Measurements from ENCODE around the gene ARRB1. TPM values are rescaled to one million over a fixed set of nuclear protein-coding genes. Genes with fewer than 3 reads are reported as not detected.

Gene ARRB1
- total RNA-seq, 1 experiment from 2014 or later = 219 TPM

DNA sequence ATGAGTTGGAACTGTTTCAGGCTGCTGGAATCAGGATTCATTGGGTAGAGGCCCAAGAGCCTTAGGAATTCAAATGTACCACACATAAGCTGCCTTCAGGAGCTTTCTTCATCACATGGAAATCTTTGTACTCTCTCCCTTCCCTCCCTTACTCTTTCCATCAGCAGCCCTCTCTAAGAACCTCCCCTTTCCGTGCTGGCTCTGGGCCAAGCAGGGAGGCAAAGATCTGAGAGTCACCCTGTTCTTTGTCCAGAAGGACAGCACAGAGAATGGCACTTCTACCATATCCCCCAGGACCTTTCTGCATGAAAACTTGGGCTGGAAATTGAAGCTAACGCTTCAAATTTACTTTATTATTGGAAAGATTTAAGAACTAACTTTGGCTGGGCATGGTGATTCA lies 131.6 kb downstream of the ARRB1 start:
- in situ Hi-C loops (cut with HindIII; ENCODE audit: low pct_unique_long_range_greater_than_20kb, low sequenced_read_pairs) = loop anchor here (25.0 kb wide), 2 partner anchors 108 to 308 kb away; no protein-coding TSS in a partner anchor
- BruUV-seq (replicated peaks) = no TSS peak

DNA sequence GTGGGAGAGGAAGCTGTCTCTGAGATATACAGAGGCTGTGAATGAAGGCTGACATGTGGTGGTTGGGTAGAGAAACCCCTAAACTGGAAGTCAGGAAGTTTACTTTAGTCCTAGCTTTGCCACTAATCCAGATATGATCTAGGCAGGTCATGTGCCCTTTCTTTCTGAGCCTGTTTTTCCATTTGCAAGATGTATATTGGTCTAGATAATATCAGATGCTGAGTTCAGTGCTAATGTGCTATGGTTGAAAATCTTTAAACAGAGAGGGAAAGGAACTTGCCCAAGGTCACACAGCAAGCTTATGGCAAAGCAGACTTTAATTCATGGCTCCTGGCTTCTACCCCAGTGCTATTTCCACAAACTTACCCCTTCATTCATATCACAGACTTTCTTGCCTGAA lies 136.6 kb downstream of the ARRB1 start:
- POLR2A ChIA-PET = no interaction called here
- in situ Hi-C loops (cut with HindIII; ENCODE audit: low pct_unique_long_range_greater_than_20kb, low sequenced_read_pairs) = loop anchor here (25.0 kb wide), 2 partner anchors 103 to 303 kb away; no protein-coding TSS in a partner anchor
- BruUV-seq (replicated peaks) = no TSS peak

More for the DNA sequence above, 131.6 kb downstream of the ARRB1 start:
- Histone ChIP-seq H3K27me3 (ENCODE audit: control insufficient read depth, insufficient read depth, low read length) (no peaks in the 10 kb centered on the region), H3K4me3 (ENCODE audit: low read depth in 2 of 2, low read length in 2 of 2) (no peak overlapping the region), H3K4me1 (ENCODE audit: control insufficient read depth, insufficient read depth, low read length) (no peaks in the 10 kb centered on the region), H3K36me3 (ENCODE audit: control insufficient read depth, insufficient read depth, low read length) (no peaks in the 10 kb centered on the region), H3K9me3 (ENCODE audit: control insufficient read depth, insufficient read depth, low read depth, low read length) (no peaks in the 10 kb centered on the region), H3K27ac (ENCODE audit: low read length) (no peak overlapping the region)
- DNase-seq (ENCODE audit: low read depth, low spot score) = no peak
- TF ChIP-seq, protein P1, sequence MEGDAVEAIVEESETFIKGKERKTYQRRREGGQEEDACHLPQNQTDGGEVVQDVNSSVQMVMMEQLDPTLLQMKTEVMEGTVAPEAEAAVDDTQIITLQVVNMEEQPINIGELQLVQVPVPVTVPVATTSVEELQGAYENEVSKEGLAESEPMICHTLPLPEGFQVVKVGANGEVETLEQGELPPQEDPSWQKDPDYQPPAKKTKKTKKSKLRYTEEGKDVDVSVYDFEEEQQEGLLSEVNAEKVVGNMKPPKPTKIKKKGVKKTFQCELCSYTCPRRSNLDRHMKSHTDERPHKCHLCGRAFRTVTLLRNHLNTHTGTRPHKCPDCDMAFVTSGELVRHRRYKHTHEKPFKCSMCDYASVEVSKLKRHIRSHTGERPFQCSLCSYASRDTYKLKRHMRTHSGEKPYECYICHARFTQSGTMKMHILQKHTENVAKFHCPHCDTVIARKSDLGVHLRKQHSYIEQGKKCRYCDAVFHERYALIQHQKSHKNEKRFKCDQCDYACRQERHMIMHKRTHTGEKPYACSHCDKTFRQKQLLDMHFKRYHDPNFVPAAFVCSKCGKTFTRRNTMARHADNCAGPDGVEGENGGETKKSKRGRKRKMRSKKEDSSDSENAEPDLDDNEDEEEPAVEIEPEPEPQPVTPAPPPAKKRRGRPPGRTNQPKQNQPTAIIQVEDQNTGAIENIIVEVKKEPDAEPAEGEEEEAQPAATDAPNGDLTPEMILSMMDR (IDR thresholded peaks at IDR 0.05) = no peak
- TF ChIP-seq, protein P2, sequence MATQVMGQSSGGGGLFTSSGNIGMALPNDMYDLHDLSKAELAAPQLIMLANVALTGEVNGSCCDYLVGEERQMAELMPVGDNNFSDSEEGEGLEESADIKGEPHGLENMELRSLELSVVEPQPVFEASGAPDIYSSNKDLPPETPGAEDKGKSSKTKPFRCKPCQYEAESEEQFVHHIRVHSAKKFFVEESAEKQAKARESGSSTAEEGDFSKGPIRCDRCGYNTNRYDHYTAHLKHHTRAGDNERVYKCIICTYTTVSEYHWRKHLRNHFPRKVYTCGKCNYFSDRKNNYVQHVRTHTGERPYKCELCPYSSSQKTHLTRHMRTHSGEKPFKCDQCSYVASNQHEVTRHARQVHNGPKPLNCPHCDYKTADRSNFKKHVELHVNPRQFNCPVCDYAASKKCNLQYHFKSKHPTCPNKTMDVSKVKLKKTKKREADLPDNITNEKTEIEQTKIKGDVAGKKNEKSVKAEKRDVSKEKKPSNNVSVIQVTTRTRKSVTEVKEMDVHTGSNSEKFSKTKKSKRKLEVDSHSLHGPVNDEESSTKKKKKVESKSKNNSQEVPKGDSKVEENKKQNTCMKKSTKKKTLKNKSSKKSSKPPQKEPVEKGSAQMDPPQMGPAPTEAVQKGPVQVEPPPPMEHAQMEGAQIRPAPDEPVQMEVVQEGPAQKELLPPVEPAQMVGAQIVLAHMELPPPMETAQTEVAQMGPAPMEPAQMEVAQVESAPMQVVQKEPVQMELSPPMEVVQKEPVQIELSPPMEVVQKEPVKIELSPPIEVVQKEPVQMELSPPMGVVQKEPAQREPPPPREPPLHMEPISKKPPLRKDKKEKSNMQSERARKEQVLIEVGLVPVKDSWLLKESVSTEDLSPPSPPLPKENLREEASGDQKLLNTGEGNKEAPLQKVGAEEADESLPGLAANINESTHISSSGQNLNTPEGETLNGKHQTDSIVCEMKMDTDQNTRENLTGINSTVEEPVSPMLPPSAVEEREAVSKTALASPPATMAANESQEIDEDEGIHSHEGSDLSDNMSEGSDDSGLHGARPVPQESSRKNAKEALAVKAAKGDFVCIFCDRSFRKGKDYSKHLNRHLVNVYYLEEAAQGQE (IDR thresholded peaks at IDR 0.05; ENCODE audit: insufficient read depth in 1 of 2, low read depth in 2 of 2, low read length in 1 of 2) = no peak
- TF ChIP-seq POLR2AphosphoS5 (IDR thresholded peaks at IDR 0.05; ENCODE audit: low read depth, low read length) = no peak
- TF ChIP-seq SIN3A (IDR thresholded peaks at IDR 0.05; ENCODE audit: borderline replicate concordance, insufficient read depth, low read depth, low read length) = no peak
- no peak for TF ChIP-seq TCF7L2 (IDR thresholded peaks at IDR 0.05; ENCODE audit: low read depth, low read length)
- POLR2A ChIA-PET = no interaction called here
- no peak for ATAC-seq
- intact Hi-C loops (cut with micrococcal nuclease; ENCODE audit: unreplicated experiment) = no loop called here
- CTCF ChIA-PET = interaction anchor here (1.6 kb wide), 1 partner anchor 79 kb away, joined by 6 read pairs; no protein-coding TSS in a partner anchor

More for the DNA sequence above, 136.6 kb downstream of the ARRB1 start:
- DNase-seq (ENCODE audit: low read depth, low spot score) = no peak
- ATAC-seq = no peak
- TF ChIP-seq SIN3A (IDR thresholded peaks at IDR 0.05; ENCODE audit: borderline replicate concordance, insufficient read depth, low read depth, low read length) (no peak), POLR2AphosphoS5 (IDR thresholded peaks at IDR 0.05; ENCODE audit: low read depth, low read length) (no peak), TCF7L2 (IDR thresholded peaks at IDR 0.05; ENCODE audit: low read depth, low read length) (no peak)
- TF ChIP-seq, protein P1 (IDR thresholded peaks at IDR 0.05) = no peak
- TF ChIP-seq, protein P2 (IDR thresholded peaks at IDR 0.05; ENCODE audit: insufficient read depth in 1 of 2, low read depth in 2 of 2, low read length in 1 of 2) = no peak
- H3K9me3 ChIP-seq (ENCODE audit: control insufficient read depth, insufficient read depth, low read depth, low read length) = no peaks in the 10 kb centered on the region
- CTCF ChIA-PET = interaction anchor here (0.6 to 1.3 kb wide), 2 partner anchors 33 to 74 kb away, joined by 3 to 8 read pairs; no protein-coding TSS in a partner anchor
- no peaks in the 10 kb centered on the region for H3K4me1 ChIP-seq (ENCODE audit: control insufficient read depth, insufficient read depth, low read length)
- H3K4me3 ChIP-seq (ENCODE audit: low read depth in 2 of 2, low read length in 2 of 2) = no peak overlapping the region
- no peaks in the 10 kb centered on the region for H3K36me3 ChIP-seq (ENCODE audit: control insufficient read depth, insufficient read depth, low read length)
- H3K27me3 ChIP-seq (ENCODE audit: control insufficient read depth, insufficient read depth, low read length) = peaks cover 2% of the 10 kb centered on the region; the same call in 1 of the 2 replicates
- no peak overlapping the region for H3K27ac ChIP-seq (ENCODE audit: low read length)
- intact Hi-C loops (cut with micrococcal nuclease; ENCODE audit: unreplicated experiment) = no loop called here
